ENCODE results near the gene SNTG2.

DNA sequence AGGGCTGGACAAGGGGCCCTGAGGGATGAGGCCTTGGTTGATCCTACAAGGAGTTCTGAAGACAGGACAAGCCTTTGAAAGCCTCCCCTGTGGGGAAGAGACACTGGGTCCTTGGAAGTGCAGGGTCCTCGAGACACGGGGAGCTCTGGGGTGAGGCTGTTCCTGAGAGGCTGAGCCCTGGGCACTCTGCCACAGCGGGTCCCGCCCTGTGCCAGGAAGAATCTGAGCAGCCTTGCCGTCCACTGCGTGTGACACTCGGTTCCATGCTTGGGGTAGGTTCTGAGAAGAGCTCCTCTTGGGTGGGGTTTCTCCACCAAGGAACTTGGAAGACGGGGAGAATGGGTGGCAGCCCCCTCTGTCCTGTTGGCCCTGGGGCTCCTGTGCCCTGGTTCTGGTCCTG, 13.9 kb downstream of the SNTG2 start:
- TF ChIP-seq, protein P1, sequence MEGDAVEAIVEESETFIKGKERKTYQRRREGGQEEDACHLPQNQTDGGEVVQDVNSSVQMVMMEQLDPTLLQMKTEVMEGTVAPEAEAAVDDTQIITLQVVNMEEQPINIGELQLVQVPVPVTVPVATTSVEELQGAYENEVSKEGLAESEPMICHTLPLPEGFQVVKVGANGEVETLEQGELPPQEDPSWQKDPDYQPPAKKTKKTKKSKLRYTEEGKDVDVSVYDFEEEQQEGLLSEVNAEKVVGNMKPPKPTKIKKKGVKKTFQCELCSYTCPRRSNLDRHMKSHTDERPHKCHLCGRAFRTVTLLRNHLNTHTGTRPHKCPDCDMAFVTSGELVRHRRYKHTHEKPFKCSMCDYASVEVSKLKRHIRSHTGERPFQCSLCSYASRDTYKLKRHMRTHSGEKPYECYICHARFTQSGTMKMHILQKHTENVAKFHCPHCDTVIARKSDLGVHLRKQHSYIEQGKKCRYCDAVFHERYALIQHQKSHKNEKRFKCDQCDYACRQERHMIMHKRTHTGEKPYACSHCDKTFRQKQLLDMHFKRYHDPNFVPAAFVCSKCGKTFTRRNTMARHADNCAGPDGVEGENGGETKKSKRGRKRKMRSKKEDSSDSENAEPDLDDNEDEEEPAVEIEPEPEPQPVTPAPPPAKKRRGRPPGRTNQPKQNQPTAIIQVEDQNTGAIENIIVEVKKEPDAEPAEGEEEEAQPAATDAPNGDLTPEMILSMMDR (conservative IDR thresholded peaks at IDR 0.05; ENCODE audit: low read length), result no peak
- no peak for TF ChIP-seq EZH2phosphoT487 (IDR thresholded peaks at IDR 0.05; ENCODE audit: borderline replicate concordance)
